Hematopoietic multipotent progenitor cell treated with erythropoietin and hydrocortisone succinate and interleukin-3 and kit ligand, for 17 days (in vitro differentiated cells): ENCODE data around the gene SMAD7.

Source experiments
- DNase-seq: peaks from one replicate; pipeline ENCODE4 v3.0.0-alpha.2; 2015; ENCODE audit warnings: low spot score

Gene SMAD7

GRCh38 chr18:48986851-48987761 is 36.3 kb upstream of the SMAD7 start:
- no peak for DNase-seq

GRCh38 chr18:48985161-48985560 is 34.4 kb upstream of the SMAD7 start:
- DNase-seq, result no peak

- DNase-seq, result no peak
These were observed 33.1 kb upstream of the SMAD7 start for GRCh38 chr18:48983793-48984437.

GRCh38 chr18:48982266-48982665 is 31.5 kb upstream of the SMAD7 start:
- no peak for DNase-seq

- no peak for DNase-seq
These were observed 29.5 kb upstream of the SMAD7 start for GRCh38 chr18:48979944-48980890.

- DNase-seq, result no peak
These were observed 27.1 kb upstream of the SMAD7 start for GRCh38 chr18:48977914-48978313.

- no peak for DNase-seq
These were observed 25.3 kb upstream of the SMAD7 start for GRCh38 chr18:48975817-48976649.

GRCh38 chr18:48975120-48975816 is 24.5 kb upstream of the SMAD7 start:
- DNase-seq, result no peak

GRCh38 chr18:48974304-48975119 is 23.7 kb upstream of the SMAD7 start:
- DNase-seq, result no peak

- no peak for DNase-seq
These were observed 23.0 kb upstream of the SMAD7 start for GRCh38 chr18:48973731-48974130.

- no peak for DNase-seq
These were observed 17.8 kb upstream of the SMAD7 start for GRCh38 chr18:48968412-48969215.

- no peak for DNase-seq
These were observed 16.8 kb upstream of the SMAD7 start for GRCh38 chr18:48967545-48967944.

GRCh38 chr18:48966523-48966922 is 15.8 kb upstream of the SMAD7 start:
- DNase-seq, result no peak

- no peak for DNase-seq
These were observed 13.1 kb upstream of the SMAD7 start for GRCh38 chr18:48963586-48964470.

- DNase-seq, result no peak
These were observed 12.3 kb upstream of the SMAD7 start for GRCh38 chr18:48962994-48963561.

- no peak for DNase-seq
These were observed 11.7 kb upstream of the SMAD7 start for GRCh38 chr18:48962252-48962993.

GRCh38 chr18:48961547-48961946 is 10.8 kb upstream of the SMAD7 start:
- DNase-seq, result no peak
